T-helper 2 cell (primary cell): ENCODE results near the gene ELFN2.
A peak's percentile ranks its signal among the peaks of the same experiment; 100 is the strongest.
"Not testable (repeated sequence)": the region's sequence is repeated elsewhere in the genome, so short reads cannot be mapped to it uniquely, and the experiment has no call there.

ENCODE experiments used
- DNase-seq, 5 experiments: peaks; one replicate each; pipeline versions ENCODE4 v3.0.0 to v3.0.0-alpha.2; 2012 to 2022
- total RNA-seq, 2 donors: gene quantifications; one replicate each; lab custom pipeline; 2026; lab: John Stamatoyannopoulos, UW

ELFN2 gene, protein sequence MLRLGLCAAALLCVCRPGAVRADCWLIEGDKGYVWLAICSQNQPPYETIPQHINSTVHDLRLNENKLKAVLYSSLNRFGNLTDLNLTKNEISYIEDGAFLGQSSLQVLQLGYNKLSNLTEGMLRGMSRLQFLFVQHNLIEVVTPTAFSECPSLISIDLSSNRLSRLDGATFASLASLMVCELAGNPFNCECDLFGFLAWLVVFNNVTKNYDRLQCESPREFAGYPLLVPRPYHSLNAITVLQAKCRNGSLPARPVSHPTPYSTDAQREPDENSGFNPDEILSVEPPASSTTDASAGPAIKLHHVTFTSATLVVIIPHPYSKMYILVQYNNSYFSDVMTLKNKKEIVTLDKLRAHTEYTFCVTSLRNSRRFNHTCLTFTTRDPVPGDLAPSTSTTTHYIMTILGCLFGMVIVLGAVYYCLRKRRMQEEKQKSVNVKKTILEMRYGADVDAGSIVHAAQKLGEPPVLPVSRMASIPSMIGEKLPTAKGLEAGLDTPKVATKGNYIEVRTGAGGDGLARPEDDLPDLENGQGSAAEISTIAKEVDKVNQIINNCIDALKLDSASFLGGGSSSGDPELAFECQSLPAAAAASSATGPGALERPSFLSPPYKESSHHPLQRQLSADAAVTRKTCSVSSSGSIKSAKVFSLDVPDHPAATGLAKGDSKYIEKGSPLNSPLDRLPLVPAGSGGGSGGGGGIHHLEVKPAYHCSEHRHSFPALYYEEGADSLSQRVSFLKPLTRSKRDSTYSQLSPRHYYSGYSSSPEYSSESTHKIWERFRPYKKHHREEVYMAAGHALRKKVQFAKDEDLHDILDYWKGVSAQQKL
- total RNA-seq, result 0.27 to 0.31 reads per million in 2 donors

DNA sequence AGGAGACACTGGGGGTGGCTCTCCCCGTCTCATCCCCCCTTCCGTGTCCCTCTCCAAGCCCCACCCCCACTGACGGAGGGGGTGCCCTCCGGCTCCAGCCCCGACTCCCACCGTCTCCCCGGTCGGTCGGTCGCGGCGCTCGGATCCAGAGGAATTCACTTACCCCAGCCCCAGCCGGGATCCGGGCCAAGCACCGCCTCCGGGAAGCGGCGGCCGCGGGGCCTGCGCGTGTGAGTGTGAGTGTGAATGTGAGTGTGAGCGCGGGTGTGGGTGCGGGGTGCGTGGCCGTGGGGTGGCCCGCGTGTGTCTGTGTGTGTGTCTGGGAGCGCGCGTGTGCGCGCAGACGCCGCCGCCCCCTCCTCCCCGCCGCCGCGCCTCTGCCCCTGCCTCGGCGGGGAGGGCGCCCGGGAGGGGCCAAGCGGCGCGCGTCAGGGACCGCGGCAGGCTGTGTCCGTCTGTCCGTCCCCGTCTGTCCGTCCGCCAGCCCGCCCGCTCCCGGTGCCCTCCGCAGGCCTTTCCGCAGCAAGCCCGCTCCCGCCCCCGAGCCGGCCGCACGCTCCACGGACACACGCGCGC lies at the start of gene ELFN2:
ELFN2 (minus strand) TSS at position 345 of the 576 bp plus-strand sequence. CDS start 51,945 bp downstream, outside the sequence.
- no peak for DNase-seq

GRCh38 chr22:37476389-37477329 lies 49.4 kb upstream of the ELFN2 start:
- DNase-seq, result no peak

DNA sequence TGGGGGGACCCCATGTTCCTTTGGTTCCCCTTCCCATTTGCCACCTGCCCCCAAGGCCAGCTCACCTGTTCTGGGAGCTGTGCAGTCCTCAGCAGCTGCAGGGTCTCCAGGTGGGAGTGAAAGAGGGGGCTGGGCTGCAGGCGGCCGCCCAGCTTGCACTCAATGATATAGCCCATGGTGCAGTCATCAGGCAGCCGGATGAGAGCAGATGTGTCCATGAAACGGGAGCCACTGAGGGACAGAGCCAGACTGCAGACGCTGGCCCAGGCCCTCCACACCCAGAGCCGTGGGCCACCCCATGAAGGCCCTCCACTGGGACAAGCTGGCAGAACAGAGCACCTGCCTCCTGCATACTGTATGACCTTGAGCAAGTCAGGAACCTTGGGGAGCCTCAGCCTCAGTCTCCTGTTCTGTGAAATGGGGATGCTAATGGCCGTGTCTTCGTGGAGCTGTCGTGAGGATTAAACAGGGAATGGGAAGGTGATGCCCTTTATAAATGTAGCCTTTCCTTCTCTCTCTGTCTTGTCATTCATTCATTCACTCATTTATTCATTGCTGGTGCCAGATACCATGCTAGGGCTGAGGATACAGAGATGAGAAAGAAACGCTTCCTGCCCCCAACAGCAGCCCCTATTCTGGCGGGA lies 47.3 kb upstream of the ELFN2 start:
- DNase-seq, result no peak

DNA sequence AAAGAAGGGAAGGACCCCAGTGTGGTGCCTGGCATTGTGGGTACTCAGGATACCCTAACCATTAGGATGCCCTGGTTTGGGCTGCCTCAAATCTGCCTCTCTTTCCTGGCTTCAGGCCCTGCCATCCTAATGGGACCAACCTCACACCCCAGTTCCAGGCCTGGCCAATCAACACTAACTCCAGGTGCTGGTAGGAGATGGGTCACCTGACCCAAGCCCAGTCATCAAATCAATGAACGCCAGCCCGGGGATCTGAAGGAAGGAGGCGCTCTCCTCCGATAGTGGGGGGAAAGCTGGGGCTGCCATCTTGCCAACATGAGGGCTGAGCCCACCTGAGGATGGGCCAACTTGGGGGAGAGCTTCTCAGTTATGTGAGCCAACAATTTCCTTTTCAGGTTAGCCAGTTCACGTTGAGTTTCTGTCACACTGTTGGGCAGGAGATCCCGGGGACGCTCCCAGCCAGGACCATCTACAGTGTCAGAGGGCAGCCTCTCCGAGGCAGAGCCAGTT lies 46.2 kb upstream of the ELFN2 start:
- DNase-seq, result no peak

GRCh38 chr22:37472418-37473006 lies 45.2 kb upstream of the ELFN2 start:
- DNase-seq, result peak in 4 of 5 experiments; percentile 12 to 40 (median 28)

DNA sequence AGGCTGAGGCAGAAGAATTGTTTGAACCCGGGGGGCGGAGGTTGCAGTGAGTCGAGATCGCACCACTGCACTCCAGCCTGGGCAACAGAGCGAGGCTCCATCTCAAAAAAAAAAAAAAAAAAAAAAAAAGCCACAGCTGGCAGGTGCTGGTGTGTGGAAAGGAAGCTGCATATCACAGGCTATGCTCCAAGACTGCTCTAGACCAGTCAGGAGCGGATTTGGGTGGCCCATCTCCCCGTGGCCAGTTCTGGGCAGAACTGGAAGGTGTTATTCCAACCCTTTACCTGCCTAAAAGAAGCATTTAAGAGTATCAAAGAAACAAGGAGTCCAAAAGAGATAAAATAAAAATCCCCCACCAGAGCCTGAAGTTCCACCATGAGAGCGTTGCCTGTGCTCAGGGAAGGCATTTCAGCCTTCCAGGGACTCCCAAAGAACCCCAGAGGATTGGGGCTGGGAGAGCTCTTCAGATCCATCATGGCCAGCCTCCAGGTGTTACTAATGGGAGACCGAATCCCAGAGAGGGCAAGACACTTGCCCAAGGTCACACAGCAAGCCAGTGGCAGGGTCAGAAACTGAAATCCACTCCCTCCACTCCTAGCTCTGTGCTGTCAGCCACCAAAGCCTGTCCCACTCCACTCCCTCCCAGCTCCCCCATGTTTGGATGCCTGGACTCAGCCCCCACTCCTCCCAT lies 44.6 kb upstream of the ELFN2 start:
- no peak for DNase-seq

DNA sequence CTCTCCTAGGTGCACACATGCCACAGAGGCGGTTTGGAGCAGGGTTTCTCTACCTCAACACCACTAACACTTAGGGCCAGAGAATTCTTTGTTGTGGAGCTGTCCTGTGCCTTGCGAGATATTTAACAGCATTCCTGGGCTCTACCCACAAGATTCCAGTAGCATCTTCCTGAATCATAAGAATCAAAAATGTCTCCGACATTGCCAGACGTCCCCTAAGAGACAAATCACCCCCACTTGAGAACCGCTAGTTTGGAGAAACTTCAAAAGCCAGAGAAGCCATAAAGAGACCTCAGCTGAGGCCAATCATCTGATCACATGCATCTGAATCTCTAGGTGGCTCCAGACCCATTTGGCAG lies 42.8 kb upstream of the ELFN2 start:
- no peak for DNase-seq

DNA sequence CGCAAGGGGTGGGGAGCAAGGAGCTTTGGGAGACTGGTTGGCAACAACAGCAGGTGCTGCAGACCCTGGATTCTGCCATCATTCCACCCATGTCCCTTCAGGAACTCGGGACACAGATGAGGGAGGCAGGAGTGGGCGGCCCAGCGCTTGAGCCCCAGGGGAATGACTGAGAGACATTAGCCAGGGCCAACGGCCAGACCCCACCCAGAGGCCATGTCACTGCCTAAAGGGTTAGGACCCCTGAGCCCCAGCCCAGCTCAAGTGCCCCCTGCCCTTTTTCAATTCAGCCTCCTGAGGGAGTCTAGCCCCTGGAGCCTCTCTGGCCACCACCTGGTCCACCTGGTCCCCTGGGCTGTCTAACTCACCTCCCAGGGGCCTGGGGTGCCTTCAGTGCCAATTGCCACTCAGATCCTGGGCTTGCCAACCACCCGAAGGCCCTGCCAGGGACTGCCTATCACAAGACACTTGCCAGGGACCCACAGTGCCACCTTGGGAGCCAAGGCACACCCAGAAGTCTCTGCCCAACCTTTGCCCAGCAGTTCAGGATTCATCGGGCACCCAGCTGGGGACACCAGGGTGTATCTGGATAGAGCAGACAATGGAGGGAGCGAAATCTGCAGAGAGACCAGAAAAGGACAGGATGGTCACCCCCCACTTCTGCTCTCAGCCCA lies 42.3 kb upstream of the ELFN2 start:
- no peak for DNase-seq

DNA sequence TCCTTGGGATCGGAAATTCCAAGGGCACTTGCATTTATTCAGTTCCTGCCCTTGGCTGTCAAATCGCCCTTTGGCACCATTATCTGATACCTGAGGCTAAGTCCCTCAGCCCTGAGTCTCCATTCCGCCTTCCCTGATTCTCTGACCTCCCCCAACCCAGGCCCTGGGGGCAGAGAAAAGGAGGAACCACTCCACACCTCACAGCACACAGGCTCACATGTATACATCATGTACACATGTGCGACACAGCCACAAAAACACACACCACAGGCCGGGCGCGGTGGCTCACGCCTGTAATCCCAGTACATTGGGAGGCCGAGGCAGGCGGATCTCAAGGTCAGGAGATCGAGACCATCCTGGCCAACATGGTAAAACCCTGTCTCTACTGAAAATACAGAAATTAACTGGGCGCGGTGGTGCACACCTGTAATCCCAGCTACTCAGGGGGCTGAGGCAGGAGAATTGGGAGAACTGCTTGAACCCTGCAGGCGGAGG lies 41.0 kb upstream of the ELFN2 start:
- DNase-seq, result not testable (repeated sequence)

DNA sequence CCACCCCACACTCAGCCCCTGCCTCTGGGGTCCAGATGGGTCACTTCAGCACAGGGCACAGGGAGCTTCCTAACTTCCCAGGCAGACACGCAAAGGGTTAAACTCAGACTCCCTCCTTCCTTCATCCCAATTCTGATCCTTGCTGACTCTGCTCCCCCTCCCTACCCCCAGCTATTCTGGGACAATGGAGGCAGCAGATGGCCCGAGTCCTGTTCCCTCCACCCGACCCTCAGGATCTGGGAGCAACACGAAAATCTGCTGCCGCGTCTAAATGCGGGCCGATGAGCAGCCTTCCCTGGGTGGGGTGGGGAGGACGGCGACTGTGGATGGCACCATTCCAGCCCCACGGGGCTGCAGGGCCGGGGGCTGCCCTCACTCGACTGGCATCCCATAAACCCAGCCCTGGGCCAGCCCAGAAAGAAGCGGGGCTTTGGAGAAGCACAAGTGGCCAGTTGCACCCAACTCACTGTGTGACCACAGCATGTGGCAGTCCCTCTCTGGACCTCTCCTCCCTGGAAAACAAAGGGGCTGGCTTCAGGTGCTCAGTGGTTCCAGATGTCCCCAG lies 40.2 kb upstream of the ELFN2 start:
- DNase-seq, result no peak

DNA sequence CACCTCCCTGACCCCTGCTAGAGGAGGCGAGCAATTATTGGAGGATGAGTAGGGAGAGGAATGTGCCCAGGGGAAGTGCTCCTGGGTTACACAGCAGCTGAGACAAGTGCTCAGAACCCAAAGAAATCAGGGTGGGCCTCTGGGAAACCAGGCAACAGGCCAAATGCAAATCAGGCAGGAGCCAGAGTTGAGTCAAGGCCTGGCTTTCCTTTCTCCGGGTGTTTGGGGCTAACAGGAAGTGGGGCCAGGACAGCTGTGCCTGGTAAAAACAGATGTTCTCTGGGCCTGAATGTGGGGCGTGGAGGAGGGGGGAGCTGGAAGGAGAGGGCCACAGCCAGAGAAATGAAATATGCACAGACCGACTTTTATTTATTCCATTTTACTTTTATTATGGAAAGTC lies 36.9 kb upstream of the ELFN2 start:
- no peak for DNase-seq

DNA sequence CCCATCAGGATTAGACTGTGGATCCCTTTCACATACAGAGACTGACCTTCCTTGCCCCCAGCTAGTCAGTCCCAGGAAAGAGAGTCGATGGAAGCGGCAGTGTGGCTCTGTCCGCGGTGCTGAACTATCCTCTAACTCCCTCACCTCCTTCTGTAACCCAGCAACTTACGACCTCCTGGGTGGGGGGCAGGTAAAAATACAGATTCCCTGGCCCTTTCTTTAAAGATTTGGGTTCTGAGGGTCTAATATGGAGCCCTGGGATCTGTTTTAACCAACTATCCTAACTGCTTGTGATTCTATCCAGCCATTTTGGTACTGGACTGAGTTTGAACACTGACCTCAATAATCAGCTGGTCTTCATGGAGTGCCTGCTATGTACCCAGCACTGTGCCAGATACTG lies 35.7 kb upstream of the ELFN2 start:
- DNase-seq, result no peak

GRCh38 chr22:37462436-37462835 lies 35.2 kb upstream of the ELFN2 start:
- no peak for DNase-seq

GRCh38 chr22:37461961-37462360 lies 34.7 kb upstream of the ELFN2 start:
- no peak for DNase-seq

DNA sequence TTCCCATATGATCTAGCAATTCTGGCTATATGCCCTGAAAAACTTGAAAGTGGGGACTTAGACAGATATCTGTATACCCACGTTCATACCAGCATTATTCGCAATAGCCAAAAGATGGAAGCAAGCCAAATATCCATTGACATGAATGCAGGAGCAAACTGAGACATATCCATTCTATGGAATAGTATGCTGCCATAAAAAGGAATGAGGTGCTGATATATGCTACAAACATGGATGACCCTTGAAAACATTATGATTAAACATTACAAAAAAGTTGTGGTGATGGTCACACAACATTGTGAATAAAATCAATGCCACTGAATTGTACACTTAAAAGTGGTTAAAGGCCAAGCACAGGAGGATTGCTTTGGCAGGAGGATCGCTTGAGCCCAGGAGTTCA lies 33.4 kb upstream of the ELFN2 start:
- DNase-seq, result no peak

DNA sequence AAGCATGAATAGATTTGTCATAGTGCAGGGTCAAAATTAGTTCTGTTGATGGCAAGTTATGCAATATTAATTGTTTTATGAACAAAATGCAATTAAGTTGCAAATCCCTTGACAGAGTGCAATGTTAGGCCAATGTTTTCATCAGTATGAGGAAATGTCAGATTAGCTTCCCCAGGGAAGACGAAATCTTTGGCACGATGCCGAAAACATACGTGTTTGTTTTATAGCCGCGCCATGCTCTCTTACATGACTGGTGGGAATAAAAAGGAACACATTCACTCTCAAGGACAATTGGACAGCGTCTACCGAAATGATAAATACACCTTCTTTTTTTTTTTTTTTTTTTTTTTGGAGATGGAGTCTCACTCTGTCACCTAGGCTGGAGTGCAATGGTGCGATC lies 31.9 kb upstream of the ELFN2 start:
- no peak for DNase-seq

DNA sequence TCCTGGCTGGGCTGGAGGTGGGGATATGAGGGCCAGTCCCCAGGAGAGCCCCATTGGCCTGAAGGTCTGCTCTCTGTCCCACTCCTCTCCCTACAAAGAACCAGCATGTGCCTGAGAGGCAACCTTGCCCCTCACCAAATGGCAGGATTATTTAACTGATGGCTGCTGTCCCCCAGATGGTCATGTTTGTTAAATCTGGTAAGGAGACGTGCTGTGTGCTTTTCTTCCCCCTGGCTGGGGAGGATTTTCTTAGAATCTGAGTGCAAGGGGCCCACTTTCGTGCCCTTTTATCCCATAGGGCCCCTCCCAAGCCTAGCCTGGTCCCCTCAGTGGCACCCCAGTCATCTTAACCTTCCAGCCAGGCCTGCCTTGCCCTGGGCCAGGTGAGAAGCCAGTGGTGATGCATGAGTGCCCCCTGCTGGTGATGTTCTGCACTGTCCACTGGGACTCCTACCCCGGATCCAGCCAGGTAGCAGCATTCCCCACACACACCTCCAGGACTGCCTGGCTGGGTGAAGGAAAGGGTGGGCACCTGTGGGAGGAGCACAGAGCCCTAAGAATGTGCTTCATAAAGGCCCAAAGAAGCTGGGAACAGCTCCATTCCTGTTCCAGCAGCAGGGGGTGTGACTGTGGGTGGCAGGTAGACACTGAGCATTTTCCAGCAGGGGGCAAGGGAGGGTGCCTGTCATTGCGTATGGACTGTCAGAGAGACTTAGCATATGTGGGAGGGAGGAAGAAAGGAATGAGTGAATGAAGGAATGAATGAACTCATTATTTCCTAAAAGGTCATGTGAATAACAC lies 30.0 kb upstream of the ELFN2 start:
- DNase-seq, result peak; percentile 55 to 77 (median 69)

DNA sequence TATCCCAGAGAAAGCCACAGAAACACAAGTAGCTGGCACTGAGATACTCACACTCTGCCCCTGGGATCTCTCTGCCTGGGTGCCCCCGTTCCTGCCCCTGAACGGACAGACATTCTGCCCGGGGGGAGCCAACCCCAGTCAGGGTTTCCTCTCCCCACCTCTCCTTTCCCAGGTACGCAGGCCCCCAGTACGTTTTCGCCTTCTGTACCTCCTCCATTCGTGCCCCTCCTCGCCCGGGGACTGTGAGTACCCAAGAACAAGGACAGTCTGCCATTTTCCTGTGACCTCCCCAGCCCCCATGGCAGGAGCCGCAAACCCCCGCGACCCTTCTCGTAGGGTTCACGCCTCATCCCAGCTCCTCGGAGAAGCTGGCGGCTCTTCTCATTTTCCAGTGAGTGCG lies 29.1 kb upstream of the ELFN2 start:
- DNase-seq, result no peak

GRCh38 chr22:37455896-37456295 lies 28.6 kb upstream of the ELFN2 start:
- DNase-seq, result no peak
